GM06990 (cell line): Measurements from ENCODE around the gene MRPL12.
A peak's percentile ranks its signal among the peaks of the same experiment; 100 is the strongest.

ENCODE experiments used
- DNase-seq: peaks from one replicate; pipeline ENCODE4 v3.0.0-alpha.2; 2011; ENCODE audit not compliant: insufficient read length; ENCODE audit errors: extremely low read depth
- H3K27me3 ChIP-seq: replicated peaks from 2 replicates; pipeline ENCODE4 v1.6.0; 2011; ENCODE audit warnings: low read length; ENCODE audit not compliant: control insufficient read depth, insufficient read depth
- H3K36me3 ChIP-seq: 2 replicates; pipeline ENCODE4 v1.5.1; 2011; ENCODE audit warnings: low read length; ENCODE audit not compliant: control insufficient read depth, insufficient read depth
- H3K4me3 ChIP-seq: replicated peaks from 2 replicates; pipeline ENCODE4 v1.5.1; 2011; ENCODE audit warnings: low read depth, mild to moderate bottlenecking, control low read depth, low read length
- CTCF ChIP-seq: IDR thresholded peaks from 2 replicates; pipeline ENCODE4 v1.5.1; 2011; ENCODE audit warnings: low read length, control low read depth, mild to moderate bottlenecking, inconsistent platforms; ENCODE audit not compliant: insufficient read depth, poor library complexity, severe bottlenecking

The MRPL12 gene

GRCh38 chr17:81708739-81709185, 5.6 kb downstream of the MRPL12 start:
- TF ChIP-seq CTCF, result no peak
- H3K4me3 ChIP-seq, result no peak overlapping the region
- no peaks in the 10 kb centered on the region for H3K27me3 ChIP-seq
- peak; percentile 26 for DNase-seq
- H3K36me3 ChIP-seq, result peaks cover 29% of the 10 kb centered on the region

- Histone ChIP-seq H3K4me3 (no peak overlapping the region), H3K36me3 (peaks cover 23% of the 10 kb centered on the region), H3K27me3 (no peaks in the 10 kb centered on the region)
- peak; percentile 36 for DNase-seq
- TF ChIP-seq CTCF, result no peak
Observed at GRCh38 chr17:81710514-81711308, 7.5 kb downstream of the MRPL12 start.

- TF ChIP-seq CTCF, result no peak
- no peaks in the 10 kb centered on the region for H3K27me3 ChIP-seq
- peak within 1 kb of the TSS; percentile 77 for H3K4me3 ChIP-seq
- DNase-seq, result peak; percentile 88
- H3K36me3 ChIP-seq, result peaks cover 19% of the 10 kb centered on the region
Observed at GRCh38 chr17:81711814-81712467, 8.8 kb downstream of the MRPL12 start, which contains the start of gene SLC25A10. Gene SLC25A10 (plus strand): TSS chr17:81712284. CDS start chr17:81712427, 143 bp downstream.

GRCh38 chr17:81712468-81713003, 9.4 kb downstream of the MRPL12 start:
- H3K4me3 ChIP-seq, result peak overlapping the region; percentile 77
- no peak for TF ChIP-seq CTCF
- H3K36me3 ChIP-seq, result peaks cover 15% of the 10 kb centered on the region
- H3K27me3 ChIP-seq, result no peaks in the 10 kb centered on the region
- no peak for DNase-seq

GRCh38 chr17:81713004-81713555, 9.9 kb downstream of the MRPL12 start:
- no peak for TF ChIP-seq CTCF
- H3K4me3 ChIP-seq, result peak overlapping the region; percentile 77
- H3K27me3 ChIP-seq, result no peaks in the 10 kb centered on the region
- peaks cover 10% of the 10 kb centered on the region for H3K36me3 ChIP-seq
- DNase-seq, result no peak
